Caco-2 (cell line): ENCODE measurements around the gene CBY2. TPM values are rescaled to one million over a fixed set of nuclear protein-coding genes. Genes with fewer than 3 reads are reported as not detected.

Source experiments
- BruUV-seq: library from RNA; stranded (reverse); fragments of 400-500 nt; replicated peaks from 2 replicates; lab custom pipeline; 2021; lab: Mats Ljungman, UMichigan
- CTCF ChIA-PET: fragments of 300-600 bp; sonication (Branson Sonifier 250); formaldehyde crosslinking; loops from one replicate; lab custom pipeline; 2022; ENCODE audit warnings: antibody characterized with exemption; lab: Charles Lee
- POLR2A ChIA-PET: fragments of 300-600 bp; sonication (Branson Sonifier 250); formaldehyde crosslinking; loops from one replicate; lab custom pipeline; 2022; ENCODE audit warnings: antibody characterized with exemption; lab: Charles Lee
- DNase-seq, 2 experiments: peaks; one replicate each; pipeline versions ENCODE4 v3.0.0 to v3.0.0-alpha.2; 2020 to 2022
- H3K27me3 ChIP-seq: replicated peaks from 2 replicates; pipeline ENCODE4 v1.6.0; 2011; ENCODE audit warnings: low read length; ENCODE audit not compliant: control insufficient read depth, insufficient read depth
- H3K36me3 ChIP-seq: 2 replicates; pipeline ENCODE4 v1.5.1; 2011; ENCODE audit warnings: low read length; ENCODE audit not compliant: control insufficient read depth, insufficient read depth
- H3K4me1 ChIP-seq: fragments of 250-450 bp; sonication (Bioruptor Pico); 2 replicates; pipeline ENCODE4 v1.5.1; 2020; ENCODE audit warnings: mild to moderate bottlenecking
- H3K4me3 ChIP-seq: 2 replicates; pipeline ENCODE4 v1.5.1; 2011; ENCODE audit warnings: low read depth, mild to moderate bottlenecking, control low read depth, low read length
- H3K9me3 ChIP-seq: fragments of 250-450 bp; sonication (Bioruptor Pico); 2 replicates; pipeline ENCODE4 v1.5.1; 2020; ENCODE audit warnings: mild to moderate bottlenecking, moderate library complexity
- H3K27ac Mint-ChIP-seq: one replicate; pipeline ENCODE4 v1.8.0; 2022; ENCODE audit warnings: mixed read lengths; ENCODE audit not compliant: unreplicated experiment
- H3K27me3 Mint-ChIP-seq: one replicate; pipeline ENCODE4 v1.8.0; 2022; ENCODE audit warnings: mixed read lengths; ENCODE audit not compliant: insufficient read depth, unreplicated experiment
- H3K36me3 Mint-ChIP-seq: one replicate; pipeline ENCODE4 v1.8.0; 2022; ENCODE audit warnings: mild to moderate bottlenecking, mixed read lengths; ENCODE audit not compliant: insufficient read depth, unreplicated experiment
- H3K4me1 Mint-ChIP-seq: one replicate; pipeline ENCODE4 v1.8.0; 2022; ENCODE audit warnings: low read depth, mixed read lengths; ENCODE audit not compliant: unreplicated experiment
- H3K4me3 Mint-ChIP-seq: one replicate; pipeline ENCODE4 v1.8.0; 2022; ENCODE audit warnings: mild to moderate bottlenecking, moderate library complexity, mixed read lengths; ENCODE audit not compliant: unreplicated experiment
- H3K9me3 Mint-ChIP-seq: one replicate; pipeline ENCODE4 v1.8.0; 2022; ENCODE audit warnings: mixed read lengths; ENCODE audit not compliant: unreplicated experiment
- intact Hi-C: fragments of 100-400 bp; cut with micrococcal nuclease; formaldehyde crosslinking; loops from one replicate; pipeline ENCODE4 v1.10.0; 2022; ENCODE audit not compliant: unreplicated experiment
- total RNA-seq: library from RNA; stranded (reverse); gene quantifications from 2 replicates; pipeline ENCODE4 v1.2.3, GENCODE V29; 2022
- TF ChIP-seq, protein P1 (sequence below), 2 experiments: fragments of 200-600 bp in 1 of 2; IDR thresholded peaks; 1 replicate in 1 of 2; 2 replicates in 1 of 2; pipeline versions ENCODE4 v1.5.1 to v1.8.0; 2011 to 2022; ENCODE audit warnings: antibody characterized with exemption in 1 of 2, control low read depth in 1 of 2, inconsistent platforms in 1 of 2, low read depth in 1 of 2, low read length in 1 of 2, mild to moderate bottlenecking in 1 of 2, moderate library complexity in 1 of 2; ENCODE audit not compliant: insufficient read depth in 1 of 2, severe bottlenecking in 1 of 2, unreplicated experiment in 1 of 2

CBY2 gene
- total RNA-seq, 1 experiment from 2014 or later: 0.91 TPM

GRCh38 chr13:45748941-45749759, 47.0 kb downstream of the CBY2 start:
- CTCF ChIA-PET: no interaction called here
- H3K9me3 ChIP-seq: no peaks in the 10 kb centered on the region
- POLR2A ChIA-PET: no interaction called here
- no peaks in the 10 kb centered on the region for H3K36me3 ChIP-seq
- BruUV-seq: no TSS peak
- TF ChIP-seq, protein P1, sequence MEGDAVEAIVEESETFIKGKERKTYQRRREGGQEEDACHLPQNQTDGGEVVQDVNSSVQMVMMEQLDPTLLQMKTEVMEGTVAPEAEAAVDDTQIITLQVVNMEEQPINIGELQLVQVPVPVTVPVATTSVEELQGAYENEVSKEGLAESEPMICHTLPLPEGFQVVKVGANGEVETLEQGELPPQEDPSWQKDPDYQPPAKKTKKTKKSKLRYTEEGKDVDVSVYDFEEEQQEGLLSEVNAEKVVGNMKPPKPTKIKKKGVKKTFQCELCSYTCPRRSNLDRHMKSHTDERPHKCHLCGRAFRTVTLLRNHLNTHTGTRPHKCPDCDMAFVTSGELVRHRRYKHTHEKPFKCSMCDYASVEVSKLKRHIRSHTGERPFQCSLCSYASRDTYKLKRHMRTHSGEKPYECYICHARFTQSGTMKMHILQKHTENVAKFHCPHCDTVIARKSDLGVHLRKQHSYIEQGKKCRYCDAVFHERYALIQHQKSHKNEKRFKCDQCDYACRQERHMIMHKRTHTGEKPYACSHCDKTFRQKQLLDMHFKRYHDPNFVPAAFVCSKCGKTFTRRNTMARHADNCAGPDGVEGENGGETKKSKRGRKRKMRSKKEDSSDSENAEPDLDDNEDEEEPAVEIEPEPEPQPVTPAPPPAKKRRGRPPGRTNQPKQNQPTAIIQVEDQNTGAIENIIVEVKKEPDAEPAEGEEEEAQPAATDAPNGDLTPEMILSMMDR (IDR thresholded peaks at IDR 0.05; ENCODE audit: insufficient read depth in 1 of 2, low read depth in 1 of 2, low read length in 1 of 2, severe bottlenecking in 1 of 2, unreplicated experiment in 1 of 2): no peak
- Mint-ChIP-seq H3K27me3 (no peaks in the 10 kb centered on the region), H3K36me3 (no peaks in the 10 kb centered on the region), H3K4me3 (no peak overlapping the region), H3K27ac (no peak overlapping the region), H3K4me1 (peaks cover 11% of the 10 kb centered on the region), H3K9me3 (peaks cover 8% of the 10 kb centered on the region)
- H3K27me3 ChIP-seq: no peaks in the 10 kb centered on the region
- DNase-seq: no peak
- no peak overlapping the region for H3K4me3 ChIP-seq
- no peaks in the 10 kb centered on the region for H3K4me1 ChIP-seq
- intact Hi-C loops: no loop called here

DNA sequence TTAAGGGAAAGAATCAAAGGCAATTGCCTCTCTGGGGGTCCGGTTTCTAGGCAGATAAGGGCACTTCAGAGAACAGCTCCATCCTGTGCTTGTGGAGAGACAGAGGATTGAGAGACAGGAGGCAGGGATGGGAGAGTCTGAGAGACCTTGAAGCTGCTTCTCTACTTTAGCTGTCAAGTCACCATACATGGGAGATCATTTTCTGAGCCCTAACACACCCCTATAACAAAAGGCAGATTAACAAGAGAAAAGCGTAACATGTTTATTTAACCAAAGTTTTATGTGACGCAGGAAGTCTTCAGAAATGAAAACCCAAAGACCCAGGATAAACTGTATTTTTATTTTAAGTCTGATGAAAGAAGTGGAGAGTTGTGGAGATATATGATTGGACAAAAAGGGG, 48.4 kb downstream of the CBY2 start:
- no peak overlapping the region for H3K4me3 ChIP-seq
- ChIA-PET POLR2A (no interaction called here), CTCF (no interaction called here)
- no peak overlapping the region for H3K4me3 Mint-ChIP-seq
- no peaks in the 10 kb centered on the region for H3K9me3 ChIP-seq
- no peaks in the 10 kb centered on the region for H3K27me3 Mint-ChIP-seq
- BruUV-seq: no TSS peak
- no peaks in the 10 kb centered on the region for H3K4me1 ChIP-seq
- no peaks in the 10 kb centered on the region for H3K27me3 ChIP-seq
- H3K4me1 Mint-ChIP-seq: peaks cover 11% of the 10 kb centered on the region
- H3K27ac Mint-ChIP-seq: no peak overlapping the region
- no peak for DNase-seq
- TF ChIP-seq, protein P1 (IDR thresholded peaks at IDR 0.05; ENCODE audit: insufficient read depth in 1 of 2, low read depth in 1 of 2, low read length in 1 of 2, severe bottlenecking in 1 of 2, unreplicated experiment in 1 of 2): no peak
- peaks cover 8% of the 10 kb centered on the region for H3K9me3 Mint-ChIP-seq
- H3K36me3 ChIP-seq: no peaks in the 10 kb centered on the region
- no peaks in the 10 kb centered on the region for H3K36me3 Mint-ChIP-seq
- intact Hi-C loops: no loop called here

GRCh38 chr13:45751885-45752284, 49.8 kb downstream of the CBY2 start:
- Mint-ChIP-seq H3K36me3 (no peaks in the 10 kb centered on the region), H3K27ac (no peak overlapping the region), H3K4me3 (no peak overlapping the region), H3K4me1 (peaks cover 11% of the 10 kb centered on the region), H3K9me3 (peaks cover 8% of the 10 kb centered on the region), H3K27me3 (no peaks in the 10 kb centered on the region)
- BruUV-seq: no TSS peak
- Histone ChIP-seq H3K36me3 (no peaks in the 10 kb centered on the region), H3K9me3 (no peaks in the 10 kb centered on the region), H3K4me3 (no peak overlapping the region), H3K4me1 (no peaks in the 10 kb centered on the region), H3K27me3 (no peaks in the 10 kb centered on the region)
- TF ChIP-seq, protein P1 (IDR thresholded peaks at IDR 0.05; ENCODE audit: insufficient read depth in 1 of 2, low read depth in 1 of 2, low read length in 1 of 2, severe bottlenecking in 1 of 2, unreplicated experiment in 1 of 2): no peak
- ChIA-PET CTCF (no interaction called here), POLR2A (no interaction called here)
- DNase-seq: no peak
- intact Hi-C loops: no loop called here
